Astrocyte (in vitro differentiated cells and primary cell): ENCODE measurements around the gene NPLOC4.

Experiments
- EZH2 ChIP-seq: IDR thresholded peaks from 2 replicates; pipeline ENCODE4 v1.6.1; 2012; ENCODE audit warnings: mild to moderate bottlenecking, low read length, inconsistent platforms; ENCODE audit not compliant: insufficient read depth
- TF ChIP-seq, protein P1 (sequence below): IDR thresholded peaks from 2 replicates; pipeline ENCODE4 v1.5.1; 2011; ENCODE audit warnings: low read depth, mild to moderate bottlenecking, inconsistent platforms, low read length, moderate library complexity; ENCODE audit not compliant: insufficient read depth

DNA sequence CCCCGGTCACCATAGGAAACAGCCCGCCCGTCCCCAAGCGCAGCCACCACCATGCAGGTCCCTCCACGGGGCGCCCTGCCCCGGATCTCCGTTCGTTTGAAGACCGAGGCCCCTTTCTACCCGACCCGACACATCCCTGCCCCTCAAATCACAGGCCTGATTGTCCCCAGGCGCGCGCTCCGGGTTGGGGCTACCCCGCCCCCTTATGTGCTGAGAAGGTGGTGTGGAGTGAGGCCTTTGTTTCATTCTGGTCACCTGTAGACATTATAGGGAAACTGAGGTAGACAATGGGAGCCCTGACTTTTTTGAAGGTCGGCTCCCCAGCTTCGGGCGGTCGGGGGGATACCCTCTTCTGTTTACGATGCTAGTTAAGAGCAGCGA is 123.5 kb downstream of the NPLOC4 start:
- TF ChIP-seq, protein P1, sequence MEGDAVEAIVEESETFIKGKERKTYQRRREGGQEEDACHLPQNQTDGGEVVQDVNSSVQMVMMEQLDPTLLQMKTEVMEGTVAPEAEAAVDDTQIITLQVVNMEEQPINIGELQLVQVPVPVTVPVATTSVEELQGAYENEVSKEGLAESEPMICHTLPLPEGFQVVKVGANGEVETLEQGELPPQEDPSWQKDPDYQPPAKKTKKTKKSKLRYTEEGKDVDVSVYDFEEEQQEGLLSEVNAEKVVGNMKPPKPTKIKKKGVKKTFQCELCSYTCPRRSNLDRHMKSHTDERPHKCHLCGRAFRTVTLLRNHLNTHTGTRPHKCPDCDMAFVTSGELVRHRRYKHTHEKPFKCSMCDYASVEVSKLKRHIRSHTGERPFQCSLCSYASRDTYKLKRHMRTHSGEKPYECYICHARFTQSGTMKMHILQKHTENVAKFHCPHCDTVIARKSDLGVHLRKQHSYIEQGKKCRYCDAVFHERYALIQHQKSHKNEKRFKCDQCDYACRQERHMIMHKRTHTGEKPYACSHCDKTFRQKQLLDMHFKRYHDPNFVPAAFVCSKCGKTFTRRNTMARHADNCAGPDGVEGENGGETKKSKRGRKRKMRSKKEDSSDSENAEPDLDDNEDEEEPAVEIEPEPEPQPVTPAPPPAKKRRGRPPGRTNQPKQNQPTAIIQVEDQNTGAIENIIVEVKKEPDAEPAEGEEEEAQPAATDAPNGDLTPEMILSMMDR = no peak
- no peak for TF ChIP-seq EZH2
